Muscle of back (tissue), 11 donors: ENCODE data around the gene CMKLR1. TPM values are rescaled to one million over a fixed set of nuclear protein-coding genes. Genes with fewer than 3 reads are reported as not detected.

Experiments used
- DNase-seq, 3 donors: peaks; one replicate each; pipeline versions ENCODE4 v3.0.0 to v3.0.0-alpha.2; 2013
- polyA plus RNA-seq, 10 donors: library from polyadenylated mRNA; unstranded; fragments of 120-200 nt; gene quantifications; one replicate each; pipeline ENCODE4 v1.2.1, GENCODE V29; 2013; ENCODE audit not compliant: insufficient read length in 10 of 10

The CMKLR1 gene
- polyA plus RNA-seq, 10 donors = 3.3 to 6.6 (median 5.0) TPM

- no peak for DNase-seq
These were observed 24.5 kb upstream of the CMKLR1 start for GRCh38 chr12:108363565-108363964.

GRCh38 chr12:108363165-108363564, 24.1 kb upstream of the CMKLR1 start:
- no peak for DNase-seq

- DNase-seq = no peak
These were observed 22.5 kb upstream of the CMKLR1 start for GRCh38 chr12:108361606-108362005.

- DNase-seq = no peak
These were observed 21.4 kb upstream of the CMKLR1 start for GRCh38 chr12:108360487-108360886.

GRCh38 chr12:108360057-108360456, 20.9 kb upstream of the CMKLR1 start:
- no peak for DNase-seq

GRCh38 chr12:108358580-108358965, 19.5 kb upstream of the CMKLR1 start:
- no peak for DNase-seq

- no peak for DNase-seq
These were observed 18.9 kb upstream of the CMKLR1 start for GRCh38 chr12:108357834-108358579.

GRCh38 chr12:108356835-108357806, 18.0 kb upstream of the CMKLR1 start:
- DNase-seq = no peak

GRCh38 chr12:108355069-108355468, 16.0 kb upstream of the CMKLR1 start:
- DNase-seq = no peak

- no peak for DNase-seq
These were observed 13.5 kb upstream of the CMKLR1 start for GRCh38 chr12:108352591-108352990.

- no peak for DNase-seq
These were observed 11.4 kb upstream of the CMKLR1 start for GRCh38 chr12:108350511-108350910.

- peak in 1 of 3 donors; percentile 68 for DNase-seq
These were observed 10.2 kb upstream of the CMKLR1 start for GRCh38 chr12:108349278-108349688.

GRCh38 chr12:108348842-108349241, 9.7 kb upstream of the CMKLR1 start:
- no peak for DNase-seq

- DNase-seq = no peak
These were observed 7.9 kb upstream of the CMKLR1 start for GRCh38 chr12:108346727-108347710.

GRCh38 chr12:108345716-108346633, 6.9 kb upstream of the CMKLR1 start:
- no peak for DNase-seq

GRCh38 chr12:108342985-108343384, 3.9 kb upstream of the CMKLR1 start:
- DNase-seq = no peak

GRCh38 chr12:108341854-108342847, 3.0 kb upstream of the CMKLR1 start:
- DNase-seq = no peak

GRCh38 chr12:108341356-108341755, 2.2 kb upstream of the CMKLR1 start:
- DNase-seq = no peak

GRCh38 chr12:108340037-108340436, 926 bp upstream of the CMKLR1 start:
- no peak for DNase-seq
